K562 (cell line): ENCODE measurements around the gene VTA1. TPM values are rescaled to one million over a fixed set of nuclear protein-coding genes. Genes with fewer than 3 reads are reported as not detected.

Experiments
- ATF7 ChIP-seq: fragments of 450-650 bp; IDR thresholded peaks from 2 replicates; pipeline ENCODE4 v1.7.1; 2014; ENCODE audit warnings: mild to moderate bottlenecking, moderate library complexity
- BRD4 ChIP-seq: fragments of 200-600 bp; sonication (generic); IDR thresholded peaks from 2 replicates; pipeline ENCODE4 v1.6.1; 2017; ENCODE audit warnings: inconsistent platforms
- CBFA2T3 ChIP-seq: fragments of 450-650 bp; IDR thresholded peaks from 2 replicates; pipeline ENCODE4 v1.6.1; 2017
- CBFB ChIP-seq: sonication (generic); formaldehyde crosslinking; IDR thresholded peaks from 2 replicates; pipeline ENCODE4 v1.4.0; 2020; ENCODE audit warnings: mild to moderate bottlenecking, missing genetic modification reagents
- CBX5 ChIP-seq: IDR thresholded peaks from 2 replicates; pipeline ENCODE4 v1.6.1; 2014; ENCODE audit warnings: low read depth, borderline replicate concordance
- FOS ChIP-seq: IDR thresholded peaks from 3 replicates; pipeline ENCODE4 v1.6.1; 2011; ENCODE audit not compliant: insufficient read length; ENCODE audit errors: extremely low read depth
- GATAD2B ChIP-seq: fragments of 450-650 bp; IDR thresholded peaks from 2 replicates; pipeline ENCODE4 v1.6.1; 2017; ENCODE audit warnings: mild to moderate bottlenecking, borderline replicate concordance
- HDGF ChIP-seq: fragments of 450-650 bp; IDR thresholded peaks from 2 replicates; pipeline ENCODE4 v1.6.1; 2016
- MAFG ChIP-seq: fragments of 450-650 bp; conservative IDR thresholded peaks from 2 replicates; pipeline ENCODE4 v1.6.1; 2016; ENCODE audit warnings: missing genetic modification characterization, missing compliant biosample characterization
- NFYB ChIP-seq: IDR thresholded peaks from 2 replicates; pipeline ENCODE4 v1.6.1; 2011; ENCODE audit warnings: mild to moderate bottlenecking, moderate library complexity; ENCODE audit not compliant: insufficient read length; ENCODE audit errors: extremely low read depth
- PHF20 ChIP-seq: fragments of 450-650 bp; IDR thresholded peaks from 2 replicates; pipeline ENCODE4 v1.6.1; 2018; ENCODE audit not compliant: partially characterized antibody
- POLR2A ChIP-seq: fragments of 450-650 bp; conservative IDR thresholded peaks from 2 replicates; pipeline ENCODE4 v1.6.1; 2016
- RBBP5 ChIP-seq: fragments of 200-600 bp; sonication (generic); IDR thresholded peaks from 2 replicates; pipeline ENCODE4 v1.6.1; 2012; ENCODE audit warnings: borderline replicate concordance, mild to moderate bottlenecking, low read length, control low read depth, inconsistent platforms; ENCODE audit not compliant: insufficient read depth, poor library complexity, severe bottlenecking
- RBM34 ChIP-seq: fragments of 200-400 bp; formaldehyde crosslinking; IDR thresholded peaks from 2 replicates; pipeline ENCODE4 v1.6.1; 2018; ENCODE audit warnings: low read length, borderline replicate concordance; ENCODE audit not compliant: insufficient read depth
- SIX5 ChIP-seq, 2 experiments: IDR thresholded peaks; 2 replicates each; pipeline ENCODE4 v1.6.1; 2011; ENCODE audit warnings: low read length in 2 of 2, borderline replicate concordance in 1 of 2, low read depth in 1 of 2, mild to moderate bottlenecking in 1 of 2, moderate library complexity in 1 of 2; ENCODE audit not compliant: insufficient read depth in 1 of 2
- SP1 ChIP-seq: sonication (generic); formaldehyde crosslinking; IDR thresholded peaks from 2 replicates; pipeline ENCODE4 v1.8.1; 2022; ENCODE audit warnings: mild to moderate bottlenecking, missing genetic modification reagents
- ZBTB8A ChIP-seq: fragments of 450-650 bp; IDR thresholded peaks from 2 replicates; pipeline ENCODE4 v1.6.1; 2018; ENCODE audit warnings: mild to moderate bottlenecking, moderate library complexity; ENCODE audit not compliant: partially characterized antibody
- ZC3H4 ChIP-seq: sonication (generic); formaldehyde crosslinking; IDR thresholded peaks from 2 replicates; pipeline ENCODE4 v1.9.0; 2021; ENCODE audit warnings: missing genetic modification reagents, borderline replicate concordance
- ZKSCAN3 ChIP-seq: fragments of 250-450 bp; sonication (Bioruptor Pico); IDR thresholded peaks from 2 replicates; pipeline ENCODE4 v1.4.0; 2020
- ZNF121 ChIP-seq: sonication (generic); formaldehyde crosslinking; conservative IDR thresholded peaks from 2 replicates; pipeline ENCODE4 v1.8.0; 2022; ENCODE audit warnings: missing genetic modification reagents
- ZNF165 ChIP-seq: fragments of 250-450 bp; sonication (Bioruptor Pico); IDR thresholded peaks from 2 replicates; pipeline ENCODE4 v1.4.0; 2020; ENCODE audit warnings: borderline replicate concordance
- ZNF23 ChIP-seq: fragments of 250-450 bp; sonication (Bioruptor Pico); IDR thresholded peaks from 2 replicates; pipeline ENCODE4 v1.4.0; 2020; ENCODE audit warnings: mild to moderate bottlenecking
- ZNF354B ChIP-seq: fragments of 250-450 bp; sonication (Bioruptor Pico); IDR thresholded peaks from 2 replicates; pipeline ENCODE4 v1.4.0; 2020
- ZNF583 ChIP-seq: fragments of 250-450 bp; sonication (Bioruptor Pico); IDR thresholded peaks from 2 replicates; pipeline ENCODE4 v1.4.0; 2020
- ZSCAN32 ChIP-seq: fragments of 450-650 bp; formaldehyde crosslinking; IDR thresholded peaks from 2 replicates; pipeline ENCODE4 v1.4.0; 2020; ENCODE audit warnings: mild to moderate bottlenecking, moderate library complexity
- polyA plus RNA-seq, 8 experiments: library from polyadenylated mRNA; depleted of rRNA in 4 of 8; stranded (reverse) in 5 of 8; unstranded in 3 of 8; fragments of >200 nt; fragmentation: Nextera tagmentation in 2 of 8; fragmentation: Illumina TruSeq in 1 of 8; extraction: Ambion mirVana in 2 of 8; extraction: Trizol in 1 of 8; gene quantifications; 2 replicates each; pipeline versions ENCODE4 v1.2.1 to v1.2.3, GENCODE V29; 2011 to 2014; ENCODE audit warnings: inconsistent platforms in 1 of 8, missing spikeins in 1 of 8
- total RNA-seq, 7 experiments: library from RNA; depleted of rRNA in 6 of 7; stranded (reverse); fragments of >200 nt in 6 of 7; fragmentation: Illumina TruSeq in 2 of 7; extraction: Trizol in 2 of 7; gene quantifications; 2 replicates each; pipeline versions ENCODE4 v1.2.1 to v1.2.3, GENCODE V29; 2011 to 2021; ENCODE audit warnings: low replicate concordance in 1 of 7
- TF ChIP-seq, protein P1 (sequence below): sonication (generic); formaldehyde crosslinking; IDR thresholded peaks from 2 replicates; pipeline ENCODE4 v1.8.0; 2022; ENCODE audit warnings: missing genetic modification reagents, mild to moderate bottlenecking, borderline replicate concordance
- TF ChIP-seq, protein P2 (sequence below): sonication (generic); formaldehyde crosslinking; IDR thresholded peaks from 2 replicates; pipeline ENCODE4 v1.4.0; 2020; ENCODE audit warnings: mild to moderate bottlenecking, missing genetic modification reagents
- TF ChIP-seq, protein P3 (sequence below): fragments of 250-450 bp; sonication (Bioruptor Pico); IDR thresholded peaks from 2 replicates; pipeline ENCODE4 v1.8.0; 2021; ENCODE audit warnings: moderate library complexity, mild to moderate bottlenecking, inconsistent platforms
- TF ChIP-seq, protein P4 (sequence below): sonication (generic); formaldehyde crosslinking; IDR thresholded peaks from 2 replicates; pipeline ENCODE4 v1.9.0; 2022; ENCODE audit warnings: mild to moderate bottlenecking, missing genetic modification reagents

Gene VTA1
- total and polyA plus RNA-seq, 9 of the 15 experiments (the other 6 are each of a cell fraction or from before 2014, with no cell fraction given), result 47.8 to 182 (median 84.6) TPM

- TF ChIP-seq, protein P1, sequence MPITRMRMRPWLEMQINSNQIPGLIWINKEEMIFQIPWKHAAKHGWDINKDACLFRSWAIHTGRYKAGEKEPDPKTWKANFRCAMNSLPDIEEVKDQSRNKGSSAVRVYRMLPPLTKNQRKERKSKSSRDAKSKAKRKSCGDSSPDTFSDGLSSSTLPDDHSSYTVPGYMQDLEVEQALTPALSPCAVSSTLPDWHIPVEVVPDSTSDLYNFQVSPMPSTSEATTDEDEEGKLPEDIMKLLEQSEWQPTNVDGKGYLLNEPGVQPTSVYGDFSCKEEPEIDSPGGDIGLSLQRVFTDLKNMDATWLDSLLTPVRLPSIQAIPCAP (CRISPR knock-in tag), result no peak
- TF ChIP-seq ZKSCAN3 (CRISPR knock-in tag) (no peak), POLR2A (peak; percentile 94), BRD4 (peak; percentile 49; the same call in 1 of the 2 replicates), NFYB (no peak), ZSCAN32 (CRISPR knock-in tag) (no peak), ZNF121 (CRISPR knock-in tag) (no peak), RBBP5 (peak; percentile 92), ZNF165 (CRISPR knock-in tag) (no peak), CBFB (CRISPR knock-in tag) (peak; percentile 91; the same call in 1 of the 2 replicates), FOS (no peak), ZC3H4 (CRISPR knock-in tag) (no peak), ZNF23 (CRISPR knock-in tag) (no peak), PHF20 (peak; percentile 98), CBFA2T3 (peak; percentile 10; the same call in 1 of the 2 replicates), ZNF583 (CRISPR knock-in tag) (no peak), MAFG (tag) (no peak), CBX5 (peak; percentile 74; the same call in 1 of the 2 replicates), HDGF (no peak), ZNF354B (CRISPR knock-in tag) (no peak), ZBTB8A (no peak), SP1 (CRISPR knock-in tag) (peak; percentile 92), SIX5 (IDR thresholded peaks at IDR 0.05; ENCODE audit: borderline replicate concordance in 1 of 2, insufficient read depth in 1 of 2, low read depth in 1 of 2, low read length in 2 of 2) (0 out of 4 replicates have a peak, but pooled peaks of 1 of the 2 experiments have one; percentile 27), ATF7 (peak; percentile 85), GATAD2B (peak; percentile 59; the same call in 1 of the 2 replicates), RBM34 (no peak)
- TF ChIP-seq, protein P2, sequence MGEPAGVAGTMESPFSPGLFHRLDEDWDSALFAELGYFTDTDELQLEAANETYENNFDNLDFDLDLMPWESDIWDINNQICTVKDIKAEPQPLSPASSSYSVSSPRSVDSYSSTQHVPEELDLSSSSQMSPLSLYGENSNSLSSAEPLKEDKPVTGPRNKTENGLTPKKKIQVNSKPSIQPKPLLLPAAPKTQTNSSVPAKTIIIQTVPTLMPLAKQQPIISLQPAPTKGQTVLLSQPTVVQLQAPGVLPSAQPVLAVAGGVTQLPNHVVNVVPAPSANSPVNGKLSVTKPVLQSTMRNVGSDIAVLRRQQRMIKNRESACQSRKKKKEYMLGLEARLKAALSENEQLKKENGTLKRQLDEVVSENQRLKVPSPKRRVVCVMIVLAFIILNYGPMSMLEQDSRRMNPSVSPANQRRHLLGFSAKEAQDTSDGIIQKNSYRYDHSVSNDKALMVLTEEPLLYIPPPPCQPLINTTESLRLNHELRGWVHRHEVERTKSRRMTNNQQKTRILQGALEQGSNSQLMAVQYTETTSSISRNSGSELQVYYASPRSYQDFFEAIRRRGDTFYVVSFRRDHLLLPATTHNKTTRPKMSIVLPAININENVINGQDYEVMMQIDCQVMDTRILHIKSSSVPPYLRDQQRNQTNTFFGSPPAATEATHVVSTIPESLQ (CRISPR knock-in tag), result peak; percentile 70; the same call in 1 of the 2 replicates
- TF ChIP-seq, protein P3, sequence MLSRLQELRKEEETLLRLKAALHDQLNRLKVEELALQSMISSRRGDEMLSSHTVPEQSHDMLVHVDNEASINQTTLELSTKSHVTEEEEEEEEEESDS (CRISPR knock-in tag), result no peak
- TF ChIP-seq, protein P4, sequence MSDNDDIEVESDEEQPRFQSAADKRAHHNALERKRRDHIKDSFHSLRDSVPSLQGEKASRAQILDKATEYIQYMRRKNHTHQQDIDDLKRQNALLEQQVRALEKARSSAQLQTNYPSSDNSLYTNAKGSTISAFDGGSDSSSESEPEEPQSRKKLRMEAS (CRISPR knock-in tag), result peak; percentile 93
Measured at GRCh38 chr6:142146828-142147662, at the start of gene VTA1, which contains the start of gene NMBR (continued).
